Activated T-cell treated with anti-CD3 and anti-CD28 coated beads, Interleukin-2, amount 50 U/mL, for 72 hours (primary cell): Measurements from ENCODE around the gene TBC1D2. TPM values are rescaled to one million over a fixed set of nuclear protein-coding genes. Genes with fewer than 3 reads are reported as not detected.
"Not testable (repeated sequence)": the region's sequence is repeated elsewhere in the genome, so short reads cannot be mapped to it uniquely, and the experiment has no call there.

Experiments
- ATAC-seq, 2 donors: fragments of 150-1000 bp; cut with Tn5 transposase; replicated peaks in 1 of 2; 2 replicates each; pipeline ENCODE4 v1.10.0; 2021; ENCODE audit warnings: moderate library complexity in 2 of 2, mild to moderate bottlenecking in 1 of 2
- DNase-seq, 2 donors: peaks; one replicate each; pipeline ENCODE4 v3.0.0; 2021 to 2022; ENCODE audit warnings: mixed read lengths in 1 of 2
- H3K27ac Mint-ChIP-seq: one replicate; pipeline ENCODE4 v1.8.0; 2022; ENCODE audit warnings: mild to moderate bottlenecking, moderate library complexity, mixed read lengths
- H3K27me3 Mint-ChIP-seq: one replicate; pipeline ENCODE4 v1.8.0; 2022; ENCODE audit warnings: low read depth, mixed read lengths
- H3K36me3 Mint-ChIP-seq, 2 donors: one replicate each; pipeline ENCODE4 v1.8.0; 2022; ENCODE audit warnings: mixed read lengths in 2 of 2, mild to moderate bottlenecking in 1 of 2; ENCODE audit not compliant: insufficient read depth in 2 of 2
- H3K4me1 Mint-ChIP-seq: one replicate; pipeline ENCODE4 v1.8.0; 2022; ENCODE audit warnings: low read depth, mixed read lengths
- H3K4me3 Mint-ChIP-seq, 2 donors: one replicate each; pipeline ENCODE4 v1.8.0; 2022; ENCODE audit warnings: mild to moderate bottlenecking in 2 of 2, mixed read lengths in 2 of 2, moderate library complexity in 2 of 2
- H3K9me3 Mint-ChIP-seq, 2 donors: one replicate each; pipeline ENCODE4 v1.8.0; 2022; ENCODE audit warnings: mixed read lengths in 2 of 2
- total RNA-seq, 2 donors: library from RNA; stranded (reverse); gene quantifications; one replicate each; pipeline ENCODE4 v1.2.3, GENCODE V29; 2022

TBC1D2 gene
- total RNA-seq, 2 donors from 2014 or later: 5.8 to 6.0 TPM

DNA sequence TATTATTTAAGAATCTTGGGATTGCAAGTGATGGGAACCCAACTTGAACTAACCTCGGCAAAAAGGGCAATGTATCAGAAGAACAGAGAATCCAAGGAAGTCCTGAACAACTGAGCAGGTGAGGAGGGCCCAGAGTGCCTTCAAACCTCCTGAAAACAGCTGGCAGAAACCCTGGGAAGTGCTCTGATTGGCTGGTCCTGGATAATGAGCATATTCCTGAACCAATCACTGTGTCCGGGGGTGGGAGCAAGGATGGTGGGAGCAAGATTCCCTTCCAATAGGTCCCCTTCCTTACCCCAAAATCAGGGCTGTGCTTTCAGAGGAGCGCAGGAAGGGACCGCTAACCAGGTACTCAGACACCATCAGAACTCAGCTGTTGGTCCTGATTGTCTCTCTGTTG is 31.9 kb upstream of the TBC1D2 start:
- H3K36me3 Mint-ChIP-seq: no peaks in the 10 kb centered on the region
- no peak for ATAC-seq
- H3K4me3 Mint-ChIP-seq: no peak overlapping the region
- H3K27ac Mint-ChIP-seq: no peak overlapping the region
- no peaks in the 10 kb centered on the region for H3K9me3 Mint-ChIP-seq
- no peak for DNase-seq
- no peaks in the 10 kb centered on the region for H3K27me3 Mint-ChIP-seq
- no peaks in the 10 kb centered on the region for H3K4me1 Mint-ChIP-seq

DNA sequence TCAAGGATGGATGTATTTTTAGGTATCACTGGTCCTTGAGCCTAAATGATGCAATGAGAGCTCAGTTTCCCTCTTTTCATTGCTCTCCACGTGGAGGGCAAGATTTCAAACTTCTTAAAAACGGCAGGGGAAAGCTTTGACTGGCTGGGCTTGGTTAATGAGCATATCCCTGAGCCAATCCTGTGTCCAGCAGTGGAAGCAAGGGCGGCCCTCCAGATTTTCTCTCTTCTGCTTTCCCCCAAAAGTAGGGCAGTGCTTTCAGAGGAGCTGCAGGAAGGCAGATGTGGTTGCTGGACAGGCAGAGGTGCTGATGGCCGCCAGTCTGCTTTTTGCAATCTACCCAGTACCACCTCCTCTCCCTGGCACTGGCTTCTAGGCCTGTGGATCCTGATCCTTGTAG is 30.0 kb upstream of the TBC1D2 start:
- no peak for ATAC-seq
- H3K9me3 Mint-ChIP-seq: no peaks in the 10 kb centered on the region

DNA sequence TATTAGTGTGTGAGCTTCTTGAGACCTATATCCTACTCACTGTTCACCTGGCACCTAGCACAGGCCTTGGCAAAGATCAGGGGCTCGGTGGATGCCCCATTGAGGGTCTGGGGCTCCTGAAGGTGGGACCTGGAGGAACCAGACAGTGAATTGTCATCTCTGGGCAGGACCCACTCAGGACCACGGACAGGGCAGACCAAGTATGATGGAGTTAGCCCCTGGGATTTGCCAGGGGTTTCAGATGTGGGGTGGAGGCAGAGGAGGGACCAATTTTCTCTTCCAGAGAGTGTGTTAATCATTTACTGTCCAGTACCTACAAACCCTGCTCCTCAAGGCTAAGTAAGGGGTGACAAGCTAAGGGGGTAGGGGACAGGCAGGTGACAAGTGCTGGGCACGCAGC is 29.3 kb upstream of the TBC1D2 start:
- H3K36me3 Mint-ChIP-seq: no peaks in the 10 kb centered on the region

More for the DNA sequence above, 30.0 kb upstream of the TBC1D2 start:
- no peaks in the 10 kb centered on the region for H3K36me3 Mint-ChIP-seq
- H3K4me3 Mint-ChIP-seq: no peak overlapping the region
- peaks cover 11% of the 10 kb centered on the region for H3K27me3 Mint-ChIP-seq
- H3K27ac Mint-ChIP-seq: no peak overlapping the region
- H3K4me1 Mint-ChIP-seq: no peaks in the 10 kb centered on the region
- no peak for DNase-seq

DNA sequence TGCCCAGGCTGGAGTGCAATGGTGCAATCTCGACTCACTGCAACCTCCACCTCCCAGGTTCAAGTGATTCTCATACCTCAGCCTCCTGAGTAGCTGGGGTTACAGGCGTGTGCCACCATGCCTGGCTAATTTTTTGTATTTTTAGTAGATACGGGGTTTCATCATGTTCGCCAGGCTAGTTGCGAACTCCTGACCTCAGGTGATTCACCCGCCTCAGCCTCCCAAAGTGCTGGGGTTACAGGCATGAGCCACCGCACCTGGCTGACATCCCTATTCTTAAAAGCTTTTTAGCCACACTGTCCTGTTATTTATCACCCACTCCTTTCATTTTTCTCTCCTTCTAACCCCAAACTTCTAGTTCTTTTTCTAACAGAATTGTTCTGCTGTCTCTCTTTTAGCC is 27.7 kb upstream of the TBC1D2 start:
- not testable (repeated sequence) for H3K27ac Mint-ChIP-seq, DNase-seq, H3K4me3 Mint-ChIP-seq, H3K9me3 Mint-ChIP-seq, H3K36me3 Mint-ChIP-seq, ATAC-seq, H3K4me1 Mint-ChIP-seq
- H3K27me3 Mint-ChIP-seq: peaks cover 18% of the 10 kb centered on the region

More for the DNA sequence above, 29.3 kb upstream of the TBC1D2 start:
- no peak overlapping the region for H3K27ac Mint-ChIP-seq
- H3K4me3 Mint-ChIP-seq: no peak overlapping the region
- no peak for ATAC-seq
- no peaks in the 10 kb centered on the region for H3K9me3 Mint-ChIP-seq
- no peaks in the 10 kb centered on the region for H3K4me1 Mint-ChIP-seq
- peaks cover 16% of the 10 kb centered on the region for H3K27me3 Mint-ChIP-seq
- no peak for DNase-seq

DNA sequence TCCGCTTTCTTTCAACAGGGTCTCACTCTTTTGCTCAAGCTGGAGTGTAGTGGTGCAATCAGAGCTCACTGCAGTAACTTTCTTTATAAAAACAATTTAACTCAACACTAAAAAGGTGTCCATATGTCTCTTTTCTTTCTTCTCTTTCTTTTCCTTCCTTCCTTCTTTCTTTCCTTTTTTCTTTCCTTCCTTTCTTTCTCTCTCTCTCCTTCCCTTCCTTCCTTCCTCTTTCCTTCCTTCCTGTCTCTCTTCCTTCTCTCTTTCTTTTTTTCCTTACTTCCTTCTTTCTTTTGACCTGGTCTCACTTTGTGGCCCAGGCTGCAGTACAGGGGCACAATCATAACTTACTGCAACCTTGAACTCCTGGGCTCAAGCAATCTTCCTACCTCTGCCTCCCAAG is 25.8 kb upstream of the TBC1D2 start:
- peaks cover 22% of the 10 kb centered on the region for H3K27me3 Mint-ChIP-seq
- H3K4me1 Mint-ChIP-seq: no peaks in the 10 kb centered on the region
- H3K27ac Mint-ChIP-seq: no peak overlapping the region
- H3K4me3 Mint-ChIP-seq: no peak overlapping the region
- H3K9me3 Mint-ChIP-seq: no peaks in the 10 kb centered on the region
- no peaks in the 10 kb centered on the region for H3K36me3 Mint-ChIP-seq
- DNase-seq (no peak), ATAC-seq (no peak)

DNA sequence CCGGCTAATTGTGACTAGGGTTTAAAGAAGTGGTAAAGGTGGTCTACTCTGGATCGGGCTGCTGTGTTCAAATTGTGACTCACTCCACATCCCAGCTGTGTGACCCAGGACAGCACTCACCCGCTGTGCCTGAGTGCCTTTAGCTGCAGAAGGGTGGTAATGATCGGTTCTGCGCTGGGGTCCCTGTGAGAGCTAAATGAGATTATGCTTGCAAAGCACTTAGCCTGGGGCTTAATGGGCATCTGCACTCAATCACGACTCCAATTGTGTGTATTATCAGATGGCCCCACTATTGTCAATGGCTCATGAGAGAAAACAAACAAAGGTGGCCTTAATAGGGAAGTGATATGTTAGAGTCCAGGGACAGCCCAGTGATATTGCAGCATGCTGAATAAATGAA is 25.1 kb upstream of the TBC1D2 start:
- Mint-ChIP-seq H3K36me3 (no peaks in the 10 kb centered on the region), H3K27ac (no peak overlapping the region), H3K4me3 (no peak overlapping the region), H3K4me1 (no peaks in the 10 kb centered on the region), H3K27me3 (peaks cover 23% of the 10 kb centered on the region), H3K9me3 (no peaks in the 10 kb centered on the region)
- DNase-seq: no peak
- ATAC-seq: no peak

DNA sequence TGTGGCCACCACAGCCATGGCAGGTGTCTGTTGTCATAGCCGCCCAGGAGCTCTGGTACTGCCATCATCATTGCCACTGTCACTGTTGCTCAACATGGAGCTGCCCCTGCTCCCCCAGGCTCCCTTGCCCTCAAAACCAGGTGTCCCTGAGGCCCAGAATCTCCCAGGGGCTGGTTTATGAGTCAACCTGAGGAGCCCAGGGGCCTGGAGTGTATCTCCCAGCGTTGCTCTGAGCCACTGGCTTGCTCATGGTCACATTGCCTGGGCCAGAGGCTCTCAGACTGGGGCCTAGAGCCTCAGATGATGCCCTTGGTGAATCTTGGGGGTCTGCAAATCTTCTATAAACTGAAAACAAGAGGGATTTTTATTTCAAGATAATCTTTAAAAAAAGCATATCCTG is 24.7 kb upstream of the TBC1D2 start:
- H3K27me3 Mint-ChIP-seq: peaks cover 23% of the 10 kb centered on the region
- no peak overlapping the region for H3K4me3 Mint-ChIP-seq
- no peak overlapping the region for H3K27ac Mint-ChIP-seq
- H3K36me3 Mint-ChIP-seq: no peaks in the 10 kb centered on the region
- ATAC-seq (no peak), DNase-seq (no peak)
- H3K4me1 Mint-ChIP-seq: no peaks in the 10 kb centered on the region
- no peaks in the 10 kb centered on the region for H3K9me3 Mint-ChIP-seq

DNA sequence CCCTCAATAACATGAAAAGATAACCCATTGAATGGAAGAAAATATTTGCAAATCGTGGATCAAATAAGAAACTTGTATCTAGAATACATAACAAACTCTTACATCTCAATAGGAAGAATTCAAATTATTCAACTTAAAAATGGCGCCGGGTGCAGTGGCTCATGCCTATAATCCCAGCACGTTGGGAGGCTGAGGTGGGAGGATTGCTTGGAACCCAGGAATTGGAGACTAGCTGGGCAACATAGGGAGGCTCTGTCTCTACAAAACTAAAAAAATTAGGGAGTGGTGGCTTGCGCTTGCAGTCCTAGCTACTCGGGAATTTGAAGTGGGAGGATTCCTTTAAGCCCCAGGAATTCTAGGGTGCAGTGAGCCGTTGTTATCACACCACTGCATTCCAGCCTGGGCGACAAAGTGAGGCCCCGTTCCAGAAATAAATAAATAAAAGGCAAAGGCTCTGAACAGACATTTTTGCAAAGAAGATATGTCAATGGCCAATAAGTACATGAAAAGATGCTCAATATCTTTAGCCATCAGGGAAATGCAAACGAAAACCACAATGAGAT is 21.5 kb upstream of the TBC1D2 start:
- Mint-ChIP-seq H3K36me3 (no peaks in the 10 kb centered on the region), H3K27me3 (peaks cover 22% of the 10 kb centered on the region), H3K4me1 (no peaks in the 10 kb centered on the region), H3K9me3 (no peaks in the 10 kb centered on the region), H3K27ac (no peak overlapping the region), H3K4me3 (no peak overlapping the region)
- ATAC-seq (no peak), DNase-seq (no peak)

DNA sequence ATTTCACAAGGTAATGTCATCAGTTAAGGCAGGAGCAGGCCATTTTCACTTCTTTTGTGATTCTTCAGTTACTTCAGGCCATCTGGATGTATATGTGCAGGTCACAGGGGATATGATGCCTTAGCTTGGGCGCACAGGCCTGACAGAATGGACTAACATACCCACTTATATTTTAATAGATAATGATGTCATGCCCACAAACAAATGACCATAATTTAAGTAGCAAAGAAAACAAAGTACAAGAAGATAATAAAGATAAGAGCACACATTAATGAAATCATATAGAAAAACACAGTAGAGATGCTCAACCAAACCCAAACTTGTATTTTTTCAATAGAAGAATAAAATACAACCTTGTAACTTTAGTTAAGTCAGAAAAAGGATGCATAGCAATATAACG is 19.7 kb upstream of the TBC1D2 start:
- ATAC-seq (no peak), DNase-seq (no peak)
- Mint-ChIP-seq H3K9me3 (no peaks in the 10 kb centered on the region), H3K27ac (no peak overlapping the region), H3K4me3 (no peak overlapping the region), H3K36me3 (no peaks in the 10 kb centered on the region), H3K4me1 (no peaks in the 10 kb centered on the region), H3K27me3 (peaks cover 20% of the 10 kb centered on the region)

DNA sequence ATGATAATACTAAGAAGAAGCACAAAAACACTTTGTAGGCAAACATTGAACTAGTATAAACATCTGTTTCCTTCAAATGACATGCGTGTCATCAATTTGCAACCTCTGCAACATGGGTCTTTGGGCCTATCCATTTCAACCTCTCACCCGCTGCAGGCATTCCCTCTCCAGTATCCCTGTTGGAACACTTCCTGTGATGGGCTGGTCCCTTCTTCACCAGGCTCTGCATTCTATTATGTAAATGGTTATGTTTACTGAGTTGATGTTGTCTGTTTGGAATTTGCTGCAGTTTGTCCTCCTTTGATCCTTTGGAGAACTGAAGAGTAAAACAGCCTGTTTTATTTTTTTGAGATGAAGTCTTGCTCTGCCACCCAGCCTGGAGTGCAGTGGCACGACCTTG is 16.6 kb upstream of the TBC1D2 start:
- ATAC-seq: no peak
- Mint-ChIP-seq H3K27me3 (peaks cover 27% of the 10 kb centered on the region), H3K9me3 (no peaks in the 10 kb centered on the region), H3K36me3 (no peaks in the 10 kb centered on the region), H3K27ac (no peak overlapping the region), H3K4me3 (no peak overlapping the region), H3K4me1 (no peaks in the 10 kb centered on the region)
- DNase-seq: no peak

DNA sequence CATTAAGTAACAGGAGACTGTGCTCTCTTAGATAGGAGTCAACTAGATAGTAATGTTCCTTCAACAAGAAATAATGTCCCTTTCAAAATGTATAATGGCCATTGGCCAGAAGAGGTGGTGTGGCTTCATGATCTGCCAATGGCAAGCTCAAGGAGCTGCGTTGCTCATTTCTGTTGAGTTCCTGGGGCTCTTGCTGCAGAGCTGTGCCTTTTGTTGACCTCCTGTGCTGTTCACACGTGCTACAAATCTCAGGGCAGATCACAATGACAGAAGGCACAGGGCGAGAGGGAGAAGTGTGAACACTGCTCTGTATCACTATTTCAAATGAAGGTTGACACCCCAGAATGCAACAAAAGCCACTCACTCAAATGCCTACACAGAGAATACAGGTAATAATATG is 16.0 kb upstream of the TBC1D2 start:
- no peak overlapping the region for H3K27ac Mint-ChIP-seq
- DNase-seq (no peak), ATAC-seq (no peak)
- peaks cover 24% of the 10 kb centered on the region for H3K27me3 Mint-ChIP-seq
- no peaks in the 10 kb centered on the region for H3K4me1 Mint-ChIP-seq
- H3K9me3 Mint-ChIP-seq: no peaks in the 10 kb centered on the region
- no peaks in the 10 kb centered on the region for H3K36me3 Mint-ChIP-seq
- no peak overlapping the region for H3K4me3 Mint-ChIP-seq

DNA sequence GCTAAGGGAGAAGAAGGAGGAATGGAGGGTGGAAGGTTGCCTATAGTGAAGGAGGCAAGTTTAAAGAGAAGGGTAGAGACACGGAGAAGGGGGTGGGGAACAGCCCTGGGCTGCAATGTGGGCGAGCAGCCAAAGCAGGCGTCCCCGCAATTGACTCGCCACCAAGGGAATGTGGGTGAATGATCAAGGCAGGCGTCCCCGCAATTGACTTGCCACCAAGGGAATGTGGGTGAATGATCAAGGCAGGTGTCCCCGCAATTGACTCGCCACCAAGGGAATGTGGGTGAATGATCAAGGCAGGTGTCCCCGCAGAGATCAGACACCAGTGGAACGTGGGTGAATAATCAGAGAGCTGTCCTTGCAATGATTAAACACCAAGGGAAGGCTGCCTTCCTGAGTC is 14.8 kb upstream of the TBC1D2 start:
- not testable (repeated sequence) for H3K4me3 Mint-ChIP-seq, ATAC-seq, DNase-seq, H3K27ac Mint-ChIP-seq, H3K9me3 Mint-ChIP-seq, H3K4me1 Mint-ChIP-seq, H3K36me3 Mint-ChIP-seq
- H3K27me3 Mint-ChIP-seq: peaks cover 21% of the 10 kb centered on the region

DNA sequence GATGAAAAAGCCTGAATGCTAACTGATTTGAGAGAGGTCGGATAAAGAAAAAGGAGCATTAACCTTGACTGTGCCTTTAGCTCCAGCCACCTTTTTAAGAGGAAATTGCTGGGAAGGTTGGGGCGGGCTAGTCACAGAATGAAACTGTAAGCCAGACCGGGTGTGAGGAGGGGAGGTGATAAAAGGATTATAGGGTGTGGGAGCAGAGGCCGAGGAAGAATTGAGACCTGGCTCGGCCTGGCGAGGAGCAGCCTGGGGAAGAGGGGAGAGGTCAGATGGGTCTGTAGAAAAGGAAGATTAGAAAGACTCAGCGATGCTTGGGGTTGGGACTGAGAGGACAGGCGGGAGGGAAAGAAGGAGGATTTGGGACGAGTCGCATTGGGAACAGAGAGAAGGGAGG is 14.2 kb upstream of the TBC1D2 start:
- H3K27ac Mint-ChIP-seq, ATAC-seq, H3K36me3 Mint-ChIP-seq, DNase-seq, H3K4me3 Mint-ChIP-seq, H3K9me3 Mint-ChIP-seq, H3K4me1 Mint-ChIP-seq: not testable (repeated sequence)
- H3K27me3 Mint-ChIP-seq: peaks cover 21% of the 10 kb centered on the region

DNA sequence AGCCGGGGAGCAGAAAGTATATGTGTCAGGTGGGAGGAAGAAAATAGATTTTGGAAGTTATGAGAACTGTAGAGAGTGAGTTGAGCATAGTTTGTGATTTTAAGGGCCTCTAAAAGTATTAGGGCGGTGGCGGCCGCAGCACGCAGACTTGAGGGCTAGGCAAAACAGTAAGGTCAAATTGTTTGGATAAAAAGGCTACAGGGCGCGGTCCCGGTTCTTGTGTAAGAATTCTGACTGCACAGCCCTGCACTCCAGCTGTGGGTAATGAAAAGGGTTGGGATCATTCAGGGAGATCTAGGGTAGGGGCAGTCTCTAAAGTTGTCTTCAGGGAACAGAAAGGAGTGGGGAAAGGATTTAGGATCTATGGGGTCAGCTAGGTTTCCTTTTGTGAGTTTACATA is 12.1 kb upstream of the TBC1D2 start:
- H3K4me3 Mint-ChIP-seq, H3K9me3 Mint-ChIP-seq, ATAC-seq, H3K27ac Mint-ChIP-seq, H3K4me1 Mint-ChIP-seq, DNase-seq, H3K36me3 Mint-ChIP-seq: not testable (repeated sequence)
- H3K27me3 Mint-ChIP-seq: peaks cover 21% of the 10 kb centered on the region
